AG04450 (cell line): ENCODE data around the gene ROGDI. TPM values are rescaled to one million over a fixed set of nuclear protein-coding genes. Genes with fewer than 3 reads are reported as not detected.
"Not testable (repeated sequence)": the region's sequence is repeated elsewhere in the genome, so short reads cannot be mapped to it uniquely, and the experiment has no call there.

ENCODE experiments used
- CTCF ChIA-PET: fragments of 300-600, 350-600 bp; formaldehyde crosslinking; extraction: SDS; loops from one replicate; lab custom pipeline; 2022; ENCODE audit warnings: antibody characterized with exemption, inconsistent platforms; lab: Charles Lee
- POLR2A ChIA-PET: fragments of 350-600 bp; formaldehyde crosslinking; extraction: SDS; loops from one replicate; lab custom pipeline; 2021; ENCODE audit warnings: antibody characterized with exemption, inconsistent platforms; lab: Yijun Ruan, JAX
- DNase-seq: peaks from one replicate; pipeline ENCODE4 v3.0.0-alpha.2; 2011; ENCODE audit warnings: low read depth, low spot score
- H3K27ac ChIP-seq: one replicate; pipeline ENCODE4 v1.5.1; 2012; ENCODE audit warnings: low read depth, low read length, control low read depth
- H3K27me3 ChIP-seq: one replicate; pipeline ENCODE4 v1.6.0; 2012; ENCODE audit warnings: low read length; ENCODE audit not compliant: control insufficient read depth, insufficient read depth
- H3K4me3 ChIP-seq: 2 replicates; pipeline ENCODE4 v1.5.1; 2011; ENCODE audit warnings: mild to moderate bottlenecking, low read depth, low read length, control low read depth
- H3K9me3 ChIP-seq: 2 replicates; pipeline ENCODE4 v1.5.1; 2012; ENCODE audit warnings: low read length; ENCODE audit not compliant: control insufficient read depth, insufficient read depth
- polyA plus RNA-seq: library from polyadenylated mRNA; depleted of rRNA; stranded (reverse); fragments of >200 nt; gene quantifications from 2 replicates; pipeline ENCODE4 v1.2.3, GENCODE V29; 2011
- TF ChIP-seq, protein P1 (sequence below): IDR thresholded peaks from 2 replicates; pipeline ENCODE4 v1.5.1; 2011; ENCODE audit warnings: low read depth, low read length, control low read depth, inconsistent platforms

The ROGDI gene
- polyA plus RNA-seq, 1 experiment = 9.2 TPM

DNA sequence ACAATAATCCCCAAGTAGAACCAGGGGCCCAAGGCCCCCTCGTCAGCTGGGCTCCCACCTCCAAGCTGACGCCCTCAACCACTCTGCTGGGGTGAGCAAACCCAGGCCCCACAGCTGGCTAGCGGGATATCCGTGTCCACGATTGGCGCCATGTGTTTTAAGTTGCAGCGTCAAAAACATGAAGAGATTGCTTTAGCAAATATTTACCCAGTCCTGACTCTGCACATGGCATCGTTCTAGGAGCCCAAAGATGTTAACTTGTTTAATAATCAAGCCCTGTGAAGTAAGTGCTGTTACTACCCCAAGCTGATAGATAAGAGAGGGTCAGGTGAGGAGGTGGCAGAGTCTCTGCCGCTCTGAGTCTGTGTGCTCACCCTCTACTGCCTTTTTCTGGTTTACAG is 13.9 kb downstream of the ROGDI start:
- CTCF ChIA-PET = no interaction called here
- DNase-seq = no peak

DNA sequence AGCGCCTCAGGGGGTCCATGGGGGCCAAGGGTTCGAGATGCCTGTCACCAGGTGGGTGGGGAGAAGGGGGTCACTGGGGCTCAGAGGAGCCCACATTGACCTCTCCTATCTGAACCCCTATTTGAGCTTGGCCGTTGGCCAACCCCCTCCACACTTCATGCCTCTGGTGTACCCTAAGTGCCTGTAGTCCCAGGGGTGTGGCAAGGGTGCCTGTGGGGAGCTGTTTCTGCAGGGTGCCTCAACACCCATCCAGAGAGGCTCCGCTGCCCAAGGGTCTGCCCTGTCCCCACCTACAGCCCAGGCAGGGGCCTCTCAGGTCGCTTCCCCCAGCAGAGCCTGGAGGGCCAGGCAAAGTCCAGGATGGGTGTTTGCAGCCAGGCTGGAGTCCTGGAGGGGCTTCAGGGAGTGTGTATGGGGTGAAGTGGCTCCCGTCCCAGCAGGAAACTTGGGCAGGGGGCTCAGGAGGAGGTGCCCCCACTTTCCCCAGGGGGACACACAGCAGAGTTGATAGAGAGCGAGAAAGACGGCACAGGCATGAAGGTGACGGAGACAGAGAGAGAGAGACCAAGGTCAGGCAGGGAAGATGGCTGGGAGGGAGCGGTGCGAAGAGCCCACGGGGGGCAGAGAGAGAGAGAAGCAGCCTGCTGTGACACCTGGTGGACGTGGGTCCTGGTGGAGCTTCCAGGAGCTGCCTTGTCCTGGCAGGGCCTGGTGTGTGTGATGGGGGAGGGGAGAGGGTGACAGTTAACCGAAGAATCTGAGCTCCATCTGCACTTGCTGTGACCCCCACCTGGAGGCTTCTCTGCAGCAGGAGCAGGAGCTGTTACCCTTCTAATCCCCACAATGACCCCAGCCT is 14.6 kb downstream of the ROGDI start, which contains the start of gene SEPTIN12:
Gene SEPTIN12, minus strand, starts transcription at position 719 of the 856 bp plus-strand sequence. Its CDS starts 700 bp downstream, at position 19.
- ChIA-PET POLR2A (no interaction called here), CTCF (no interaction called here)
- peaks cover 6% of the 10 kb centered on the region for H3K27me3 ChIP-seq
- DNase-seq = no peak
- no peaks in the 10 kb centered on the region for H3K9me3 ChIP-seq
- no peak within 1 kb of the TSS for H3K27ac ChIP-seq
- H3K4me3 ChIP-seq = no peak within 1 kb of the TSS
- TF ChIP-seq, protein P1, sequence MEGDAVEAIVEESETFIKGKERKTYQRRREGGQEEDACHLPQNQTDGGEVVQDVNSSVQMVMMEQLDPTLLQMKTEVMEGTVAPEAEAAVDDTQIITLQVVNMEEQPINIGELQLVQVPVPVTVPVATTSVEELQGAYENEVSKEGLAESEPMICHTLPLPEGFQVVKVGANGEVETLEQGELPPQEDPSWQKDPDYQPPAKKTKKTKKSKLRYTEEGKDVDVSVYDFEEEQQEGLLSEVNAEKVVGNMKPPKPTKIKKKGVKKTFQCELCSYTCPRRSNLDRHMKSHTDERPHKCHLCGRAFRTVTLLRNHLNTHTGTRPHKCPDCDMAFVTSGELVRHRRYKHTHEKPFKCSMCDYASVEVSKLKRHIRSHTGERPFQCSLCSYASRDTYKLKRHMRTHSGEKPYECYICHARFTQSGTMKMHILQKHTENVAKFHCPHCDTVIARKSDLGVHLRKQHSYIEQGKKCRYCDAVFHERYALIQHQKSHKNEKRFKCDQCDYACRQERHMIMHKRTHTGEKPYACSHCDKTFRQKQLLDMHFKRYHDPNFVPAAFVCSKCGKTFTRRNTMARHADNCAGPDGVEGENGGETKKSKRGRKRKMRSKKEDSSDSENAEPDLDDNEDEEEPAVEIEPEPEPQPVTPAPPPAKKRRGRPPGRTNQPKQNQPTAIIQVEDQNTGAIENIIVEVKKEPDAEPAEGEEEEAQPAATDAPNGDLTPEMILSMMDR = no peak

More for the DNA sequence above, 13.9 kb downstream of the ROGDI start:
- Histone ChIP-seq H3K4me3 (no peak overlapping the region), H3K27me3 (peaks cover 6% of the 10 kb centered on the region), H3K27ac (no peak overlapping the region), H3K9me3 (no peaks in the 10 kb centered on the region)
- TF ChIP-seq, protein P1 = no peak
- POLR2A ChIA-PET = no interaction called here

GRCh38 chr16:4787068-4787467 is 15.4 kb downstream of the ROGDI start:
- Histone ChIP-seq H3K4me3 (no peak overlapping the region), H3K27me3 (peaks cover 6% of the 10 kb centered on the region), H3K27ac (no peak overlapping the region), H3K9me3 (no peaks in the 10 kb centered on the region)
- TF ChIP-seq, protein P1 = no peak
- POLR2A ChIA-PET = no interaction called here
- CTCF ChIA-PET = no interaction called here
- DNase-seq = no peak

GRCh38 chr16:4785758-4786433 is 16.5 kb downstream of the ROGDI start:
- no peak overlapping the region for H3K4me3 ChIP-seq
- DNase-seq = no peak
- ChIA-PET POLR2A (interaction anchor here (0.7 kb wide), 1 partner anchor 42 kb away, joined by 8 read pairs; no protein-coding TSS in a partner anchor), CTCF (no interaction called here)
- TF ChIP-seq, protein P1 = no peak
- peaks cover 6% of the 10 kb centered on the region for H3K27me3 ChIP-seq
- H3K27ac ChIP-seq = no peak overlapping the region
- H3K9me3 ChIP-seq = no peaks in the 10 kb centered on the region

- DNase-seq, CTCF ChIA-PET, H3K9me3 ChIP-seq, H3K27me3 ChIP-seq, H3K27ac ChIP-seq, H3K4me3 ChIP-seq: not testable (repeated sequence)
- POLR2A ChIA-PET = interaction anchor here (0.5 kb wide), 1 partner anchor 40 kb away, joined by 3 read pairs; no protein-coding TSS in a partner anchor
Observed at GRCh38 chr16:4784444-4784987, 17.9 kb downstream of the ROGDI start.
